Activated naive CD8-positive, alpha-beta T cell treated with anti-CD3 and anti-CD28 coated beads, Interleukin-2, amount 50 U/mL, for 16 hours (primary cell): ENCODE results near the gene NAV2.

Source experiments
- DNase-seq: peaks from one replicate; pipeline ENCODE4 v3.0.0-alpha.2; 2020; ENCODE audit warnings: low read depth, low spot score

The NAV2 gene

GRCh38 chr11:19805827-19806226 lies 93.2 kb downstream of the NAV2 start:
- DNase-seq: no peak

- no peak for DNase-seq
These were observed 93.6 kb downstream of the NAV2 start for GRCh38 chr11:19806251-19806650.

GRCh38 chr11:19808076-19808911 lies 95.7 kb downstream of the NAV2 start:
- DNase-seq: no peak

- no peak for DNase-seq
These were observed 98.2 kb downstream of the NAV2 start for GRCh38 chr11:19810852-19811251.

GRCh38 chr11:19811380-19811779 lies 98.7 kb downstream of the NAV2 start:
- DNase-seq: no peak

GRCh38 chr11:19812096-19812495 lies 99.5 kb downstream of the NAV2 start:
- no peak for DNase-seq

- DNase-seq: no peak
These were observed 100.1 kb downstream of the NAV2 start for GRCh38 chr11:19812710-19813109.

- DNase-seq: no peak
These were observed 100.7 kb downstream of the NAV2 start for GRCh38 chr11:19813158-19813879.

- no peak for DNase-seq
These were observed 101.8 kb downstream of the NAV2 start for GRCh38 chr11:19814421-19814820.

GRCh38 chr11:19816040-19816439 lies 103.4 kb downstream of the NAV2 start:
- DNase-seq: no peak

- no peak for DNase-seq
These were observed 104.2 kb downstream of the NAV2 start for GRCh38 chr11:19816817-19817216.

GRCh38 chr11:19817265-19817851 lies 104.7 kb downstream of the NAV2 start:
- no peak for DNase-seq

GRCh38 chr11:19817870-19818269 lies 105.2 kb downstream of the NAV2 start:
- DNase-seq: no peak

- no peak for DNase-seq
These were observed 106.0 kb downstream of the NAV2 start for GRCh38 chr11:19818619-19819018.

- no peak for DNase-seq
These were observed 106.5 kb downstream of the NAV2 start for GRCh38 chr11:19819148-19819547.

- no peak for DNase-seq
These were observed 107.5 kb downstream of the NAV2 start for GRCh38 chr11:19820100-19820499.

GRCh38 chr11:19821412-19821875 lies 108.8 kb downstream of the NAV2 start:
- no peak for DNase-seq

GRCh38 chr11:19821993-19822392 lies 109.4 kb downstream of the NAV2 start:
- DNase-seq: no peak

GRCh38 chr11:19822531-19822930 lies 109.9 kb downstream of the NAV2 start:
- DNase-seq: no peak

- DNase-seq: no peak
These were observed 114.0 kb downstream of the NAV2 start for GRCh38 chr11:19826606-19827005.

GRCh38 chr11:19827399-19828135 lies 114.9 kb downstream of the NAV2 start:
- no peak for DNase-seq
